Astrocyte (in vitro differentiated cells and primary cell): ENCODE measurements around the gene GNE. TPM values are rescaled to one million over a fixed set of nuclear protein-coding genes. Genes with fewer than 3 reads are reported as not detected.
A peak's percentile ranks its signal among the peaks of the same experiment; 100 is the strongest.

Source experiments
- DNase-seq: peaks from one replicate; pipeline ENCODE4 v3.0.0-alpha.2; 2010; ENCODE audit warnings: low read depth
- FAIRE-seq: peaks from 2 replicates; lab custom pipeline; 2011; peaks lifted over from hg19 to GRCh38; lab: Jason Lieb, UNC
- H2AFZ ChIP-seq: 2 replicates; pipeline ENCODE4 v1.6.0; 2012; ENCODE audit warnings: low read depth, low read length, inconsistent platforms
- H3K27ac ChIP-seq: 2 replicates; pipeline ENCODE4 v1.5.1; 2011; ENCODE audit warnings: low read depth, low read length, inconsistent platforms
- H3K27me3 ChIP-seq: 2 replicates; pipeline ENCODE4 v1.6.0; 2011; ENCODE audit warnings: low read length, inconsistent platforms; ENCODE audit not compliant: insufficient read depth
- H3K36me3 ChIP-seq: 2 replicates; pipeline ENCODE4 v1.5.1; 2011; ENCODE audit warnings: low read length, inconsistent platforms; ENCODE audit not compliant: insufficient read depth
- H3K4me1 ChIP-seq: 2 replicates; pipeline ENCODE4 v1.5.1; 2011; ENCODE audit warnings: low read length, inconsistent platforms; ENCODE audit not compliant: insufficient read depth
- H3K4me2 ChIP-seq: 2 replicates; pipeline ENCODE4 v1.6.0; 2012; ENCODE audit warnings: low read length, inconsistent platforms
- H3K4me3 ChIP-seq: 2 replicates; pipeline ENCODE4 v1.5.1; 2011; ENCODE audit warnings: low read depth, mild to moderate bottlenecking, low read length, inconsistent platforms; ENCODE audit not compliant: insufficient read depth
- H3K79me2 ChIP-seq: 2 replicates; pipeline ENCODE4 v1.6.0; 2012; ENCODE audit warnings: mild to moderate bottlenecking, low read length, inconsistent platforms; ENCODE audit not compliant: insufficient read depth
- H3K9ac ChIP-seq: 2 replicates; pipeline ENCODE4 v1.6.0; 2012; ENCODE audit warnings: mild to moderate bottlenecking, low read length, inconsistent platforms
- H3K9me3 ChIP-seq: 2 replicates; pipeline ENCODE4 v1.5.1; 2012; ENCODE audit warnings: low read depth, mild to moderate bottlenecking, low read length, inconsistent platforms; ENCODE audit not compliant: insufficient read depth
- H4K20me1 ChIP-seq: 2 replicates; pipeline ENCODE4 v1.6.0; 2012; ENCODE audit warnings: low read length, inconsistent platforms; ENCODE audit not compliant: insufficient read depth
- H3K27ac Mint-ChIP-seq: one replicate; pipeline ENCODE4 v1.8.0; 2021; ENCODE audit warnings: mild to moderate bottlenecking, mixed read lengths; ENCODE audit not compliant: unreplicated experiment
- H3K27me3 Mint-ChIP-seq: one replicate; pipeline ENCODE4 v1.8.0; 2021; ENCODE audit warnings: low read depth, mixed read lengths; ENCODE audit not compliant: unreplicated experiment
- H3K36me3 Mint-ChIP-seq: one replicate; pipeline ENCODE4 v1.8.0; 2021; ENCODE audit warnings: low read depth, mixed read lengths; ENCODE audit not compliant: unreplicated experiment
- H3K4me1 Mint-ChIP-seq: one replicate; pipeline ENCODE4 v1.8.0; 2021; ENCODE audit warnings: low read depth, mixed read lengths; ENCODE audit not compliant: unreplicated experiment
- H3K4me3 Mint-ChIP-seq: one replicate; pipeline ENCODE4 v1.8.0; 2021; ENCODE audit warnings: mild to moderate bottlenecking, moderate library complexity, mixed read lengths; ENCODE audit not compliant: unreplicated experiment
- H3K9me3 Mint-ChIP-seq: one replicate; pipeline ENCODE4 v1.8.0; 2021; ENCODE audit warnings: mild to moderate bottlenecking, mixed read lengths; ENCODE audit not compliant: unreplicated experiment
- EZH2 ChIP-seq: IDR thresholded peaks from 2 replicates; pipeline ENCODE4 v1.6.1; 2012; ENCODE audit warnings: mild to moderate bottlenecking, low read length, inconsistent platforms; ENCODE audit not compliant: insufficient read depth
- total RNA-seq: library from RNA; stranded (reverse); gene quantifications from 2 replicates; pipeline ENCODE4 v1.2.1, GENCODE V29; 2021
- TF ChIP-seq, protein P1 (sequence below): IDR thresholded peaks from 2 replicates; pipeline ENCODE4 v1.5.1; 2011; ENCODE audit warnings: low read depth, mild to moderate bottlenecking, inconsistent platforms, low read length, moderate library complexity; ENCODE audit not compliant: insufficient read depth

GNE gene
- total RNA-seq, 1 donor from 2014 or later: 12.6 TPM

DNA sequence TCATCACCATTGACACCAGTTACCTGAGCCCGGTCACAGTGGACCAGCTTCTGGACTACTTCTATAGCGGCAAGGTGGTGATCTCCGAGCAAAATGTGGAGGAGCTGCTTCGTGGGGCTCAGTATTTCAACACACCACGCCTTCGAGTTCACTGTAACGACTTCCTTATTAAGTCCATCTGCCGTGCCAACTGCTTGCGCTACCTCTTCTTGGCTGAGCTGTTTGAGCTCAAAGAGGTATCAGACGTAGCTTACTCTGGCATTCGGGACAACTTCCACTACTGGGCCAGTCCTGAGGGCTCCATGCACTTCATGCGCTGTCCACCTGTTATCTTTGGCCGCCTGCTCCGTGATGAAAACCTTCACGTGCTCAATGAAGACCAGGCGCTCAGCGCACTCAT, 88.5 kb downstream of the GNE start:
- no peak overlapping the region for H3K4me3 ChIP-seq
- Mint-ChIP-seq H3K36me3 (peaks cover 19% of the 10 kb centered on the region), H3K27me3 (peaks cover 26% of the 10 kb centered on the region), H3K27ac (no peak overlapping the region), H3K4me3 (no peak overlapping the region), H3K9me3 (peaks cover 8% of the 10 kb centered on the region), H3K4me1 (peaks cover 18% of the 10 kb centered on the region)
- H3K36me3 ChIP-seq: no peaks in the 10 kb centered on the region
- H4K20me1 ChIP-seq: no peaks in the 10 kb centered on the region
- no peaks in the 10 kb centered on the region for H3K79me2 ChIP-seq
- DNase-seq (no peak), FAIRE-seq (no peak)
- TF ChIP-seq, protein P1, sequence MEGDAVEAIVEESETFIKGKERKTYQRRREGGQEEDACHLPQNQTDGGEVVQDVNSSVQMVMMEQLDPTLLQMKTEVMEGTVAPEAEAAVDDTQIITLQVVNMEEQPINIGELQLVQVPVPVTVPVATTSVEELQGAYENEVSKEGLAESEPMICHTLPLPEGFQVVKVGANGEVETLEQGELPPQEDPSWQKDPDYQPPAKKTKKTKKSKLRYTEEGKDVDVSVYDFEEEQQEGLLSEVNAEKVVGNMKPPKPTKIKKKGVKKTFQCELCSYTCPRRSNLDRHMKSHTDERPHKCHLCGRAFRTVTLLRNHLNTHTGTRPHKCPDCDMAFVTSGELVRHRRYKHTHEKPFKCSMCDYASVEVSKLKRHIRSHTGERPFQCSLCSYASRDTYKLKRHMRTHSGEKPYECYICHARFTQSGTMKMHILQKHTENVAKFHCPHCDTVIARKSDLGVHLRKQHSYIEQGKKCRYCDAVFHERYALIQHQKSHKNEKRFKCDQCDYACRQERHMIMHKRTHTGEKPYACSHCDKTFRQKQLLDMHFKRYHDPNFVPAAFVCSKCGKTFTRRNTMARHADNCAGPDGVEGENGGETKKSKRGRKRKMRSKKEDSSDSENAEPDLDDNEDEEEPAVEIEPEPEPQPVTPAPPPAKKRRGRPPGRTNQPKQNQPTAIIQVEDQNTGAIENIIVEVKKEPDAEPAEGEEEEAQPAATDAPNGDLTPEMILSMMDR: no peak
- no peak overlapping the region for H3K4me2 ChIP-seq
- peaks cover 13% of the 10 kb centered on the region for H3K4me1 ChIP-seq
- no peak overlapping the region for H3K27ac ChIP-seq
- no peaks in the 10 kb centered on the region for H3K9me3 ChIP-seq
- H3K27me3 ChIP-seq: no peaks in the 10 kb centered on the region
- no peak overlapping the region for H2AFZ ChIP-seq
- no peak overlapping the region for H3K9ac ChIP-seq

DNA sequence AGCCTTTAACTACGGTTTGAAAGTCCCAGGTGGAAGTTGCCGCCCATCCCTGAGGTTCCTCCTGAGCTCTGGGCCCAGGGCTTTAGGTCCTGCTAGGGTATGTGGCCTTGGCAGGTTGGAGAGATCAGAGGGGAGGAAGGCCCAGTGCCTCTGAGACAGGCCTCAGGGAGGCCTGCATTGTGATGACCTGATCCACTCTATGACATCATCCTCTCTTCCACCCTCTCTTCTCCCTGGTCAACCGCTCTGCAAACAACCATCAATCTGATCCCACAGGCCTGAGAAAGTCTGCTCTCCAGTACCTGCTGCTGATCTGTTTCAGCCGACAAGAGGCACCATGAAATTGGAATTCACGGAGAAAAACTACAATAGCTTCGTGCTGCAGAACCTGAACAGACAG, 89.1 kb downstream of the GNE start, which contains the start of gene CCIN:
CCIN (plus strand) TSS at position 223 of the 400 bp plus-strand sequence; CDS start at position 338, 115 bp downstream.
- TF ChIP-seq, protein P1: no peak
- TF ChIP-seq EZH2: no peak
- H4K20me1 ChIP-seq: no peaks in the 10 kb centered on the region
- Mint-ChIP-seq H3K27ac (no peak within 1 kb of the TSS), H3K4me3 (no peak within 1 kb of the TSS), H3K36me3 (peaks cover 19% of the 10 kb centered on the region), H3K4me1 (peaks cover 23% of the 10 kb centered on the region), H3K27me3 (peaks cover 26% of the 10 kb centered on the region), H3K9me3 (peaks cover 8% of the 10 kb centered on the region)
- H3K79me2 ChIP-seq: no peaks in the 10 kb centered on the region
- FAIRE-seq: no peak
- H3K9me3 ChIP-seq: no peaks in the 10 kb centered on the region
- H2AFZ ChIP-seq: no peak within 1 kb of the TSS
- no peak for DNase-seq
- no peak within 1 kb of the TSS for H3K9ac ChIP-seq
- no peak within 1 kb of the TSS for H3K27ac ChIP-seq
- H3K36me3 ChIP-seq: no peaks in the 10 kb centered on the region
- no peak within 1 kb of the TSS for H3K4me3 ChIP-seq
- peaks cover 17% of the 10 kb centered on the region for H3K4me1 ChIP-seq
- H3K27me3 ChIP-seq: no peaks in the 10 kb centered on the region
- H3K4me2 ChIP-seq: no peak within 1 kb of the TSS

DNA sequence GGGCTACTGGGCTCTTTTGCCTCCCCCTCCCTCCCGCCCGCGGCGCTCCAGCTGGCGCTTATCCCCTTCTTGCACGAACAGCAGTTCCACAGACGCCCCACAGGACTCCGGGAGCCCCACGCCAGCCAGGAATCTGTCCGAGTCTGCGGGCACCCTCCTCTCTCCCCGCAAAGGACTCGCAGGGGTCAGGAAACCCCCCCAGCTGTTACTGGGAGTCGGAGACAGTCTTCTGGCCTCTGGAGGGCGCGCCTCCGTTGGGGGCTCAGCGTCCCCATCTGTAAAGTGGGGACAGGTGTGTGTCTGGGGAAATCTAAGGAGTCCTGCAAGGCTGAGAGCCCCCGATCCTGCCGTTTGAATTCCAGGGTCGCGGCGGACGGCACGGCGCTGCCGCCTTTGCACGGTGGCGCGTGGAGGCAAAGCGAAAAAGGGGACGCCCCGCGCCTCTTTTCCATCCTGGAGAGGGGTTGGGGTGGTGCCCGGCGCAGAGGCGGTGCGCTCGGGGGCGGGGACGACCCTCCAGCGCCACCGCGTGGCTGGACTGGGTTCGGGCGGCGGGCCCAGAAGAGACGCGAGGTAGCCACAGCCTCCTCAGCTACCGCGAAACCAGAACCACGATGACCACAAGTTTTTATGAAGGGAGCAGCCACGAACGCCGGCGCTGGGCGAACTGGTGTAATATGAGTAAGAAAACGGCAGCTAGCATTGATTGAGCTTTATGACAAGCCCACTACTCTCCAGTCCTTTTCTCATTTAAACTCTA, 91.9 kb downstream of the GNE start:
- peak overlapping the region; percentile 88 for H3K4me2 ChIP-seq
- TF ChIP-seq EZH2: no peak
- TF ChIP-seq, protein P1: peak; percentile 54
- H3K79me2 ChIP-seq: no peaks in the 10 kb centered on the region
- H3K27ac ChIP-seq: peak overlapping the region; percentile 23
- H3K4me3 ChIP-seq: peak overlapping the region; percentile 58
- no peaks in the 10 kb centered on the region for H4K20me1 ChIP-seq
- DNase-seq (peak; percentile 76), FAIRE-seq (no peak)
- Mint-ChIP-seq H3K4me3 (peak overlapping the region; percentile 69), H3K27ac (peak overlapping the region; percentile 72), H3K27me3 (peaks cover 13% of the 10 kb centered on the region), H3K9me3 (peaks cover 10% of the 10 kb centered on the region), H3K36me3 (peaks cover 17% of the 10 kb centered on the region), H3K4me1 (peaks cover 48% of the 10 kb centered on the region)
- H3K9me3 ChIP-seq: no peaks in the 10 kb centered on the region
- H2AFZ ChIP-seq: peak overlapping the region; percentile 63
- H3K9ac ChIP-seq: peak overlapping the region; percentile 69
- H3K27me3 ChIP-seq: no peaks in the 10 kb centered on the region
- H3K36me3 ChIP-seq: no peaks in the 10 kb centered on the region
- H3K4me1 ChIP-seq: peaks cover 41% of the 10 kb centered on the region
